SW 1271 (cell line): ENCODE measurements around the gene C6orf132.
"Not testable (repeated sequence)": the region's sequence is repeated elsewhere in the genome, so short reads cannot be mapped to it uniquely, and the experiment has no call there.

Experiments used
- DNase-seq, 2 experiments: peaks; one replicate each; lab custom pipeline; 2025; lab: John Stamatoyannopoulos, UW

C6orf132 gene

GRCh38 chr6:42162812-42163211, 20.4 kb upstream of the C6orf132 start:
- no peak for DNase-seq

GRCh38 chr6:42162384-42162783, 20.0 kb upstream of the C6orf132 start:
- no peak for DNase-seq

- no peak for DNase-seq
These were observed 17.1 kb upstream of the C6orf132 start for GRCh38 chr6:42159431-42160024.

GRCh38 chr6:42158631-42159030, 16.2 kb upstream of the C6orf132 start:
- no peak for DNase-seq

DNA sequence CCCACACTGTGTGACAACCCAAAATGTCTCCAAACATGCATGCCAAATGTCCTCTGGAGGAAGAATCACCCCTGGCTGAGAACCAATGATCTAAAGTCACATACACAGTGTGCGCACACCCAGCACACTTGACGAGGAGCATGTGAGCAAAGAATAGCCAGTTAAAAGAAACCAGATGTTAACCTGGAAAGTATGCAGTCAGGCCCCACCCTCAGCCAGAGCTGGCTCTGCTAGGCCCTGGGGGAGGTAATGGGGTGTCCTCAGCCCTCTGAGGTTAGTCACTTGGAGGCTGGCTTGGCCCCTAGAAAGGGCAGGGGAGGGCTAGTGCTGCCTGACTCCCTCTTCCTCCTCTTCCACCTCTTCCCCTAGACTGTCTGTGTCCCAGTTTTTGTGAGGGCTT, 15.6 kb upstream of the C6orf132 start:
- DNase-seq = no peak

GRCh38 chr6:42156638-42157037, 14.2 kb upstream of the C6orf132 start:
- DNase-seq = no peak

GRCh38 chr6:42155293-42155692, 12.9 kb upstream of the C6orf132 start:
- DNase-seq = no peak

- no peak for DNase-seq
These were observed 12.2 kb upstream of the C6orf132 start for GRCh38 chr6:42154461-42155209.

DNA sequence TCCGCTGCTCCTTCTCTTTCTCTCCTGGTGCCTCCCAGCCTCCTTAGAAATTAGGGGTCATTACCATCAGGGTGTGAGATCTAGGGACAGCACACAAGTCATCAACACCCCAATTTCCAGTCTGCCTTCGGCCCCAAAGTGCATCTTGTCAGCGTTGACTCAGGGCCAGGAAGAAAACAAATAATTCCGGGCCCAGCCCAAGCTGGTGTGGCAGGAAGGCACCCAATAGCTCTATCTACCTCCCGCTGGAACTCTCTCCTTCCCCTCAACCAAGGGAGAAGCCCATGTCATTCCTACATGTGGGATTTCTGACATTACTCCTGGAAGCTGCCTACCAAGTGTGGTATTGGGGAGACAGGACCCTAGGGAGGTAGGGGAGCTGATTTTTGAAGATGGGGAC, 11.5 kb upstream of the C6orf132 start:
- no peak for DNase-seq

DNA sequence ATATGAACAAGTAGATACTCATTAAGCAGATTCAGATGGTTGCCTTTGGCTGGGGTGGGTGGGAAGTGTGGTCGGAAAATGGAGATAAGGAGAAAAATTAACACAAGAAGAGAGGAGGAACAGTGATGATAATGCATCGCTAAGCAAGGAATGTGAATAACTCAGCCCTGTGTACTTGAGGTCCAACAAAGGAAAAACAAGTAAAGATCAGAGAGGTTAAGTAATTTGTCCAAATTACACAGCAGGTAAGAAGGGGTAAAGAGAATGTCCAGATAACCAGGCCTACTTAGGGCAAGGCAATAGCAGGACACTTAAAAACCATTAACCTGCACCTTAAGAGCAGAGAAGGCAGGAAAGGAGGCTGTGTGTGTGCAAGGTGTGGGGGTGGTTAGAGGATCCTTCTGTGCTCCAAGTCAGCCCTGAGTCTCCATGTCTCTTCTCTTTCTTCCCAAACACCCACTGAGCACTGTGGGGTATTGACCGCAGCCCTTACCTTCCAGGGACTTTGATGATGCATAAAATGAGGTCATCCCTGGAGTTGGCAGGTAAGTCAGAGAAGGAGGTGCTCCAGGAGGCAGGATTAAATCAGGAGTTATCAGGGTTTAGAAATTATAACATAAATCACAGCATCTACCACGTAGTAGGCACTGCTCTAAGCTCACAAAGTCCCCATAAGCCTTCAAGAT, 10.3 kb upstream of the C6orf132 start:
- DNase-seq = not testable (repeated sequence)

GRCh38 chr6:42152024-42152423, 9.6 kb upstream of the C6orf132 start:
- DNase-seq = no peak

- DNase-seq = no peak
These were observed 7.8 kb upstream of the C6orf132 start for GRCh38 chr6:42150254-42150653.

DNA sequence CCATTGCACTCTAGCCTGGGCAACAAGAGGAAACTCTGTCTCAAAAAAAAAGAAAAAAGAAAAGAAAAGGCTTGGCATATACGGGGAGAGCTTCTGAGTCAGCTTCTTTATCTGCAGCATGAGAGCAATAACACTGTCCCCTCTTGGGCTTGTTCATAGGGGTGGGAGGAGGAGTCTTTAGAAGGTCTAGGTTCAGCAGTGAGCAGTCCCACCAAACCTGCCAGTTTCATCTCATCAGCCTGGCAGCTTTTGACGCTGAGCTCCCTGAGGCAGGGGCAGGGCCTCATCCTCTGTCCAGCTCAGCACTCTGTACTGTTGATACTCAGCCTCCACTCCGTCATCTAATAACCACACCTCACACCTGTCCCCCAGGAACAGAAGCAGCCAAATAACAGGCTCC, 5.6 kb upstream of the C6orf132 start:
- no peak for DNase-seq

- DNase-seq = no peak
These were observed 4.7 kb upstream of the C6orf132 start for GRCh38 chr6:42147138-42147562.

DNA sequence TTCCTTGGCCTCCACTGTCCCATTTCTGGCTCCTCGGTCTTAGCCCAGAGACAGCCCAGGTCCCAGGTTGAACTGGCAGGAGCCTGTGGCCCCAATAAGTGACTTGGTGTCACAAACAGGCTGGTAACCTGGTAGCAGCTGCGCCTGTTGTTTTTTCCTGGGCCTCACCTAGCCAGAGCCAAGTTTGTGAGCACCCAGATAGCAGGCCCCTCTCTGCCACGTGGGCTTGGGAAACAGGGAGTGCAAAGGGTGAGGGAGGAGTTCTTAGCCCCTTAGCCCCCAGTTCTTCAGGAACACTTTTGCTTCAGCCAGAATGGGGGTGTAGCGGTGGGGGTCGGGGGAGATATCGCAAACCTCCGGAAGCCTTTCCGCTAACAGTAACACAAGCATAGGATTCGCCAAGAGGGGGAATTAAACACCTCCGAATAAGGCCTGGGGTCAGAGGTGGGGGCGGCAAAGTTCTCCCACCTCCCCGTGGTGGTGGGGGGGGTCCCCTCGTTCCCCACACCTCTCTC, 760 bp downstream of the C6orf132 start:
- no peak for DNase-seq

- DNase-seq = no peak
These were observed 1.4 kb downstream of the C6orf132 start for GRCh38 chr6:42140756-42141602.

GRCh38 chr6:42140032-42140431, 2.4 kb downstream of the C6orf132 start:
- no peak for DNase-seq

DNA sequence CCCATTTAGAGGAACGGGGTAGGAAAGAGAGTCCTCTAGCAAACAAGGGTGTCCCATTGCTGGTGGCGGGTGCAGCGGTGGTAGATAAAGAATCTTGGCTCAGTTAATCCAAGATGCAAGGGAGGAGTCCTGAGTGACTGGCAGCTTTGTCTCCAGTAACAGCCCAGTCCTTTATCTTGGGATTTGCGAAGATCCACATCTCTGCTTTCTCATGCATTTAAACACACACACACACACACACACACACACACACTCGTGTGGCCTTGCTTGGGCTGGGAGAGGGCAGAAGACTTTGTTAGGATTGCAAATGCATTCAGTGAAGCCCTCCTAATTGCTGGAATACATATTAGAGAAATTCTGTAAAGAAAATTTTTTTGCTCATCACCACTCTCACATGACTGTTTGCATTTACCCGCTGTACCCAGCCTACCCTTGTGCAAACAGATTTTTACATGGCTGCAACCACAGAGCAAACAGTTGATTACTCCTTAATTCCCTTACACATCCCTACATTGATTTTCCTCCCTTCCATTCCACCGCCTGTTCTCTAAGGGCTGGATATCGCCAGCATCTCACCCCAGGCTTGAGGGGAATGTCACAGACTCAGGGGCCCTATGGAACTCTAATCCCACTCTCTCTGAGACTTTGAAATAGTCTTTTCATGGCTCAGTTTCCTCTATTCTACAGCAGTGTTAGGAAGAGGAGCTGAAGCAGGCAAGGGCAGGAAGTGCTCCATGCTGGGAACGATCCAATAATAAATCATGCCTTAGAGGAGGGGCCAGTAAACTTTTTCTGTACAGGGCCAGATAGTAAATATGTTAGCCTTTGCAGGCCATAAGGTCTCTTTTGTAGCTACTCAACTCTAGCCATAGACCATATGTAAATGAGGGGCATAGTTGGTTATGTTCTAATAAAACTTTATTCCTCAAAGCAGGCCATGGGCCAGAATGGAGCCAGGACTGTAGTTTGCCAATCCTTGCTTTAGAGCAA, 3.5 kb downstream of the C6orf132 start:
- no peak for DNase-seq

DNA sequence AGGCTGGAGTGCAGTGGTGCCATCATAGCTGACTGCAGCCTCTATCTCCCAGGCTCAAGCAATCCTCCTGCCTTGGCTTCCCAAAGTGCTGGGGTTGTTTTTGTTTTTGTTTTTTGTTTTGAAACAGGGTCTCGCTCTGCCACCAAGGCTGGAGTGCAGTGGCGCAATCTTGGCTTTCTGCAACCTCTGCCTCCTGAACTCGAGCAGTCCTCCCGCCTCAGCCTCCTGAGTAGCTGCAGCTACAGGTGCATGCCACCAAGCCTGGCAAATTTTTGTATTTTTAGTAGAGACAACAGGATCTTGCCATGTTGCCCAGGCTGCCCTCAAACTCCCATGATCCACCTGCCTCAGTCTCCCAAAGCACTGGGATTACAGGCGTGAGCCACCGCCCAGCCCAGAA, 4.2 kb downstream of the C6orf132 start:
- DNase-seq = no peak

GRCh38 chr6:42137194-42137753, 5.1 kb downstream of the C6orf132 start:
- DNase-seq = no peak
